ENCODE data around the gene DOK6. TPM values are rescaled to one million over a fixed set of nuclear protein-coding genes. Genes with fewer than 3 reads are reported as not detected.

The DOK6 gene
- total RNA-seq, 1 experiment from 2014 or later: not detected

- no peak overlapping the region for H3K4me3 Mint-ChIP-seq (ENCODE audit: low read depth, unreplicated experiment)
- H3K27ac Mint-ChIP-seq (ENCODE audit: unreplicated experiment): no peak overlapping the region
- no peaks in the 10 kb centered on the region for H3K36me3 Mint-ChIP-seq (ENCODE audit: insufficient read depth, unreplicated experiment)
- H3K9me3 Mint-ChIP-seq (ENCODE audit: low read depth, unreplicated experiment): peaks cover 5% of the 10 kb centered on the region
- DNase-seq: no peak
- BruUV-seq (replicated peaks): no TSS peak
- intact Hi-C loops (cut with micrococcal nuclease; ENCODE audit: unreplicated experiment): no loop called here
- no peak for TF ChIP-seq CTCF (IDR thresholded peaks at IDR 0.05; ENCODE audit: unreplicated experiment)
- H3K4me1 Mint-ChIP-seq (ENCODE audit: low read depth, unreplicated experiment): peaks cover under 1% of the 10 kb centered on the region
- no peaks in the 10 kb centered on the region for H3K27me3 Mint-ChIP-seq (ENCODE audit: unreplicated experiment)
- CTCF ChIA-PET: no interaction called here
Observed at GRCh38 chr18:69747388-69747787, 346.7 kb downstream of the DOK6 start.

GRCh38 chr18:69752737-69753380, 352.2 kb downstream of the DOK6 start:
- BruUV-seq (replicated peaks): no TSS peak
- no peaks in the 10 kb centered on the region for H3K27me3 Mint-ChIP-seq (ENCODE audit: unreplicated experiment)
- DNase-seq: no peak
- H3K27ac Mint-ChIP-seq (ENCODE audit: unreplicated experiment): no peak overlapping the region
- peaks cover 12% of the 10 kb centered on the region for H3K9me3 Mint-ChIP-seq (ENCODE audit: low read depth, unreplicated experiment)
- CTCF ChIA-PET: no interaction called here
- no peak overlapping the region for H3K4me3 Mint-ChIP-seq (ENCODE audit: low read depth, unreplicated experiment)
- peaks cover 6% of the 10 kb centered on the region for H3K4me1 Mint-ChIP-seq (ENCODE audit: low read depth, unreplicated experiment)
- H3K36me3 Mint-ChIP-seq (ENCODE audit: insufficient read depth, unreplicated experiment): no peaks in the 10 kb centered on the region
- intact Hi-C loops (cut with micrococcal nuclease; ENCODE audit: unreplicated experiment): no loop called here
- TF ChIP-seq CTCF (IDR thresholded peaks at IDR 0.05; ENCODE audit: unreplicated experiment): no peak

- CTCF ChIA-PET: no interaction called here
- intact Hi-C loops (cut with micrococcal nuclease; ENCODE audit: unreplicated experiment): no loop called here
- no TSS peak for BruUV-seq (replicated peaks)
Observed at GRCh38 chr18:69754108-69754507, 353.4 kb downstream of the DOK6 start.

GRCh38 chr18:69755041-69755440, 354.4 kb downstream of the DOK6 start:
- Mint-ChIP-seq H3K4me3 (ENCODE audit: low read depth, unreplicated experiment) (no peak overlapping the region), H3K27ac (ENCODE audit: unreplicated experiment) (no peak overlapping the region), H3K36me3 (ENCODE audit: insufficient read depth, unreplicated experiment) (no peaks in the 10 kb centered on the region), H3K27me3 (ENCODE audit: unreplicated experiment) (no peaks in the 10 kb centered on the region), H3K4me1 (ENCODE audit: low read depth, unreplicated experiment) (peaks cover 6% of the 10 kb centered on the region), H3K9me3 (ENCODE audit: low read depth, unreplicated experiment) (peaks cover 11% of the 10 kb centered on the region)
- TF ChIP-seq CTCF (IDR thresholded peaks at IDR 0.05; ENCODE audit: unreplicated experiment): no peak
- no peak for DNase-seq
- intact Hi-C loops (cut with micrococcal nuclease; ENCODE audit: unreplicated experiment): no loop called here
- CTCF ChIA-PET: no interaction called here
- BruUV-seq (replicated peaks): no TSS peak

More at GRCh38 chr18:69754108-69754507, 353.4 kb downstream of the DOK6 start:
- Mint-ChIP-seq H3K36me3 (ENCODE audit: insufficient read depth, unreplicated experiment) (no peaks in the 10 kb centered on the region), H3K9me3 (ENCODE audit: low read depth, unreplicated experiment) (peaks cover 12% of the 10 kb centered on the region), H3K27me3 (ENCODE audit: unreplicated experiment) (no peaks in the 10 kb centered on the region), H3K27ac (ENCODE audit: unreplicated experiment) (no peak overlapping the region), H3K4me3 (ENCODE audit: low read depth, unreplicated experiment) (no peak overlapping the region), H3K4me1 (ENCODE audit: low read depth, unreplicated experiment) (peaks cover 6% of the 10 kb centered on the region)
- no peak for TF ChIP-seq CTCF (IDR thresholded peaks at IDR 0.05; ENCODE audit: unreplicated experiment)
- DNase-seq: no peak

All from Calu3 (cell line).